ENCODE results near the gene MPG.
"Not testable (repeated sequence)": the region's sequence is repeated elsewhere in the genome, so short reads cannot be mapped to it uniquely, and the experiment has no call there.

DNA sequence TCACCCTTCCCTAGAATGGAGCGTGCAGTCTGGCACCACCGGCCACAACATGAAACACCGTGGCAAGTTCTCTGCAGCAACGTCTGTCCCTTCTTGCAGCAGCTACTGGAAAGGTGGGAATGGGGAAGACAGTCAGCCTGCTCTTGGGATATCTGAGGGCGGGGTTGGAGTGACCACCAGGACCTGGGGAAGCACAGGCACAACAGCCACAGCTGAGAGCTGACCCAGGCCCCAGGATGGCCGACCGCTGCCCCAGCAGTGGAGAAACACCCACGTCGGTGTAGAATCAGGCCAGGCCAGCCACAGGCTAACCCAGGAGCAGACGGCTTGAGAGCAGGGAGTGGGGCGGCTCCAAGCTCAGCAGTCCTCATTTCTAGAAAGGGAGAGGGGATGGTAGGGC is 39.8 kb upstream of the MPG start:
- TF ChIP-seq, protein P1, sequence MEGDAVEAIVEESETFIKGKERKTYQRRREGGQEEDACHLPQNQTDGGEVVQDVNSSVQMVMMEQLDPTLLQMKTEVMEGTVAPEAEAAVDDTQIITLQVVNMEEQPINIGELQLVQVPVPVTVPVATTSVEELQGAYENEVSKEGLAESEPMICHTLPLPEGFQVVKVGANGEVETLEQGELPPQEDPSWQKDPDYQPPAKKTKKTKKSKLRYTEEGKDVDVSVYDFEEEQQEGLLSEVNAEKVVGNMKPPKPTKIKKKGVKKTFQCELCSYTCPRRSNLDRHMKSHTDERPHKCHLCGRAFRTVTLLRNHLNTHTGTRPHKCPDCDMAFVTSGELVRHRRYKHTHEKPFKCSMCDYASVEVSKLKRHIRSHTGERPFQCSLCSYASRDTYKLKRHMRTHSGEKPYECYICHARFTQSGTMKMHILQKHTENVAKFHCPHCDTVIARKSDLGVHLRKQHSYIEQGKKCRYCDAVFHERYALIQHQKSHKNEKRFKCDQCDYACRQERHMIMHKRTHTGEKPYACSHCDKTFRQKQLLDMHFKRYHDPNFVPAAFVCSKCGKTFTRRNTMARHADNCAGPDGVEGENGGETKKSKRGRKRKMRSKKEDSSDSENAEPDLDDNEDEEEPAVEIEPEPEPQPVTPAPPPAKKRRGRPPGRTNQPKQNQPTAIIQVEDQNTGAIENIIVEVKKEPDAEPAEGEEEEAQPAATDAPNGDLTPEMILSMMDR (conservative IDR thresholded peaks at IDR 0.05; ENCODE audit: low read depth, low read length) = not testable (repeated sequence)
- TF ChIP-seq EZH2 (IDR thresholded peaks at IDR 0.05; ENCODE audit: borderline replicate concordance, low read depth, low read length, poor library complexity, severe bottlenecking) = not testable (repeated sequence)
